ENCODE results near the gene MARCHF6.
A peak's percentile ranks its signal among the peaks of the same experiment; 100 is the strongest.
"Not testable (repeated sequence)": the region's sequence is repeated elsewhere in the genome, so short reads cannot be mapped to it uniquely, and the experiment has no call there.

Gene MARCHF6

GRCh38 chr5:10372726-10373709, 19.5 kb downstream of the MARCHF6 start:
- peak overlapping the region; percentile 75 for H3K27ac Mint-ChIP-seq
- H3K36me3 Mint-ChIP-seq (ENCODE audit: low read depth), result peaks cover 47% of the 10 kb centered on the region
- peaks cover 82% of the 10 kb centered on the region for H3K4me1 Mint-ChIP-seq (ENCODE audit: low read depth)
- H3K9me3 Mint-ChIP-seq, result no peaks in the 10 kb centered on the region
- no peaks in the 10 kb centered on the region for H3K27me3 Mint-ChIP-seq
- no peak for DNase-seq
- H3K4me3 Mint-ChIP-seq, result no peak overlapping the region

- Mint-ChIP-seq H3K9me3 (no peaks in the 10 kb centered on the region), H3K27ac (peak overlapping the region; percentile 75), H3K27me3 (no peaks in the 10 kb centered on the region), H3K36me3 (ENCODE audit: low read depth) (peaks cover 47% of the 10 kb centered on the region), H3K4me3 (no peak overlapping the region), H3K4me1 (ENCODE audit: low read depth) (peaks cover 74% of the 10 kb centered on the region)
- DNase-seq, result no peak
Observed at GRCh38 chr5:10374046-10375022, 20.8 kb downstream of the MARCHF6 start.

GRCh38 chr5:10375146-10375545, 21.7 kb downstream of the MARCHF6 start:
- H3K4me3 Mint-ChIP-seq, DNase-seq, H3K27me3 Mint-ChIP-seq, H3K9me3 Mint-ChIP-seq, H3K27ac Mint-ChIP-seq: not testable (repeated sequence)
- H3K36me3 Mint-ChIP-seq (ENCODE audit: low read depth), result peaks cover 47% of the 10 kb centered on the region
- peaks cover 70% of the 10 kb centered on the region for H3K4me1 Mint-ChIP-seq (ENCODE audit: low read depth)

GRCh38 chr5:10376544-10376943, 23.0 kb downstream of the MARCHF6 start:
- H3K36me3 Mint-ChIP-seq (ENCODE audit: low read depth), result peaks cover 56% of the 10 kb centered on the region
- no peaks in the 10 kb centered on the region for H3K27me3 Mint-ChIP-seq
- peak overlapping the region; percentile 53 for H3K27ac Mint-ChIP-seq
- no peaks in the 10 kb centered on the region for H3K9me3 Mint-ChIP-seq
- H3K4me1 Mint-ChIP-seq (ENCODE audit: low read depth), result peaks cover 58% of the 10 kb centered on the region
- DNase-seq, result no peak
- H3K4me3 Mint-ChIP-seq, result no peak overlapping the region

GRCh38 chr5:10377081-10377480, 23.6 kb downstream of the MARCHF6 start:
- Mint-ChIP-seq H3K9me3 (no peaks in the 10 kb centered on the region), H3K4me1 (ENCODE audit: low read depth) (peaks cover 55% of the 10 kb centered on the region), H3K36me3 (ENCODE audit: low read depth) (peaks cover 61% of the 10 kb centered on the region), H3K4me3 (no peak overlapping the region), H3K27me3 (no peaks in the 10 kb centered on the region), H3K27ac (peak overlapping the region; percentile 63)
- DNase-seq, result no peak

- H3K27ac Mint-ChIP-seq, result no peak overlapping the region
- no peak for DNase-seq
- H3K36me3 Mint-ChIP-seq (ENCODE audit: low read depth), result peaks cover 80% of the 10 kb centered on the region
- H3K27me3 Mint-ChIP-seq, result no peaks in the 10 kb centered on the region
- H3K4me1 Mint-ChIP-seq (ENCODE audit: low read depth), result peaks cover 13% of the 10 kb centered on the region
- no peaks in the 10 kb centered on the region for H3K9me3 Mint-ChIP-seq
- no peak overlapping the region for H3K4me3 Mint-ChIP-seq
Observed at GRCh38 chr5:10381803-10382202, 28.3 kb downstream of the MARCHF6 start.

- H3K4me3 Mint-ChIP-seq, result no peak overlapping the region
- peaks cover 3% of the 10 kb centered on the region for H3K4me1 Mint-ChIP-seq (ENCODE audit: low read depth)
- H3K9me3 Mint-ChIP-seq, result no peaks in the 10 kb centered on the region
- no peak overlapping the region for H3K27ac Mint-ChIP-seq
- no peak for DNase-seq
- peaks cover 81% of the 10 kb centered on the region for H3K36me3 Mint-ChIP-seq (ENCODE audit: low read depth)
- no peaks in the 10 kb centered on the region for H3K27me3 Mint-ChIP-seq
Observed at GRCh38 chr5:10384483-10384882, 31.0 kb downstream of the MARCHF6 start.

GRCh38 chr5:10387690-10388089, 34.2 kb downstream of the MARCHF6 start:
- H3K4me3 Mint-ChIP-seq, result no peak overlapping the region
- DNase-seq, result no peak
- H3K36me3 Mint-ChIP-seq (ENCODE audit: low read depth), result peaks cover 88% of the 10 kb centered on the region
- no peak overlapping the region for H3K27ac Mint-ChIP-seq
- H3K27me3 Mint-ChIP-seq, result no peaks in the 10 kb centered on the region
- no peaks in the 10 kb centered on the region for H3K9me3 Mint-ChIP-seq
- peaks cover 3% of the 10 kb centered on the region for H3K4me1 Mint-ChIP-seq (ENCODE audit: low read depth)

GRCh38 chr5:10391130-10391529, 37.6 kb downstream of the MARCHF6 start:
- H3K9me3 Mint-ChIP-seq, result no peaks in the 10 kb centered on the region
- DNase-seq, result no peak
- no peaks in the 10 kb centered on the region for H3K27me3 Mint-ChIP-seq
- H3K4me1 Mint-ChIP-seq (ENCODE audit: low read depth), result peaks cover 3% of the 10 kb centered on the region
- H3K4me3 Mint-ChIP-seq, result no peak overlapping the region
- no peak overlapping the region for H3K27ac Mint-ChIP-seq
- H3K36me3 Mint-ChIP-seq (ENCODE audit: low read depth), result peaks cover 86% of the 10 kb centered on the region

GRCh38 chr5:10392567-10393328, 39.3 kb downstream of the MARCHF6 start:
- H3K4me1 Mint-ChIP-seq (ENCODE audit: low read depth); H3K4me3 Mint-ChIP-seq; H3K9me3 Mint-ChIP-seq; H3K27me3 Mint-ChIP-seq; DNase-seq: not testable (repeated sequence)
- peaks cover 88% of the 10 kb centered on the region for H3K36me3 Mint-ChIP-seq (ENCODE audit: low read depth)
- H3K27ac Mint-ChIP-seq, result peak overlapping the region; percentile 8

- no peak overlapping the region for H3K4me3 Mint-ChIP-seq
- H3K4me1 Mint-ChIP-seq (ENCODE audit: low read depth), result peaks cover 2% of the 10 kb centered on the region
- no peak for DNase-seq
- H3K9me3 Mint-ChIP-seq, result no peaks in the 10 kb centered on the region
- H3K27me3 Mint-ChIP-seq, result no peaks in the 10 kb centered on the region
- peaks cover 88% of the 10 kb centered on the region for H3K36me3 Mint-ChIP-seq (ENCODE audit: low read depth)
- H3K27ac Mint-ChIP-seq, result no peak overlapping the region
Observed at GRCh38 chr5:10393491-10393890, 40.0 kb downstream of the MARCHF6 start.

- Mint-ChIP-seq H3K27ac (peak overlapping the region; percentile 0), H3K4me3 (no peak overlapping the region), H3K4me1 (ENCODE audit: low read depth) (peaks cover 4% of the 10 kb centered on the region), H3K27me3 (no peaks in the 10 kb centered on the region), H3K9me3 (no peaks in the 10 kb centered on the region), H3K36me3 (ENCODE audit: low read depth) (peaks cover 86% of the 10 kb centered on the region)
- DNase-seq, result no peak
Observed at GRCh38 chr5:10396552-10396951, 43.1 kb downstream of the MARCHF6 start.

GRCh38 chr5:10399839-10400238, 46.3 kb downstream of the MARCHF6 start:
- Mint-ChIP-seq H3K36me3 (ENCODE audit: low read depth) (peaks cover 88% of the 10 kb centered on the region), H3K4me3 (no peak overlapping the region), H3K4me1 (ENCODE audit: low read depth) (peaks cover 4% of the 10 kb centered on the region), H3K27me3 (no peaks in the 10 kb centered on the region), H3K27ac (peak overlapping the region; percentile 27), H3K9me3 (no peaks in the 10 kb centered on the region)
- DNase-seq, result no peak

- Mint-ChIP-seq H3K9me3 (no peaks in the 10 kb centered on the region), H3K4me3 (no peak overlapping the region), H3K27ac (no peak overlapping the region), H3K4me1 (ENCODE audit: low read depth) (peaks cover 4% of the 10 kb centered on the region), H3K36me3 (ENCODE audit: low read depth) (peaks cover 89% of the 10 kb centered on the region), H3K27me3 (no peaks in the 10 kb centered on the region)
- DNase-seq, result no peak
Observed at GRCh38 chr5:10400411-10400810, 46.9 kb downstream of the MARCHF6 start.

Data from activated T-cell treated with anti-CD3 and anti-CD28 coated beads, Interleukin-2, amount 50 U/mL, for 24 hours (primary cell).